IMR-90 (cell line): ENCODE results near the gene IL19. TPM values are rescaled to one million over a fixed set of nuclear protein-coding genes. Genes with fewer than 3 reads are reported as not detected.

Source experiments
- ATAC-seq: fragments of 200-7000 bp; cut with Tn5 transposase; 2 replicates; pipeline ENCODE4 v1.9.1; 2020; ENCODE audit warnings: low read depth, mild to moderate bottlenecking, moderate library complexity
- BruUV-seq: library from RNA; stranded (reverse); fragments of 400-500 nt; replicated peaks from 2 replicates; lab custom pipeline; 2021; lab: Mats Ljungman, UMichigan
- CTCF ChIA-PET: fragments of 300-600 bp; formaldehyde crosslinking; extraction: SDS; loops from one replicate; lab custom pipeline; 2021; ENCODE audit warnings: antibody characterized with exemption; lab: Yijun Ruan, JAX
- POLR2A ChIA-PET: fragments of 300-600 bp; sonication (Branson Sonifier 250); formaldehyde crosslinking; loops from one replicate; lab custom pipeline; 2022; ENCODE audit warnings: antibody characterized with exemption; ENCODE audit not compliant: unreplicated experiment; lab: Charles Lee
- DNase-seq: peaks from one replicate; pipeline ENCODE4 v3.0.0; 2013
- H2AFZ ChIP-seq: replicated peaks from 2 replicates; pipeline ENCODE3; 2013; ENCODE audit warnings: low read length, mild to moderate bottlenecking; ENCODE audit not compliant: poor library complexity
- H2AK5ac ChIP-seq: 2 replicates; pipeline ENCODE4 v1.6.1; 2013; ENCODE audit warnings: low read depth, low read length, inconsistent platforms
- H2AK9ac ChIP-seq: replicated peaks from 2 replicates; pipeline ENCODE3; 2013; ENCODE audit warnings: mild to moderate bottlenecking, low read depth, low read length, moderate library complexity; ENCODE audit not compliant: poor library complexity
- H2BK120ac ChIP-seq: 2 replicates; pipeline ENCODE4 v1.6.1; 2013; ENCODE audit warnings: low read depth, low read length, inconsistent platforms
- H2BK15ac ChIP-seq: 3 replicates; pipeline ENCODE4 v1.6.1; 2013; ENCODE audit warnings: low read depth, low read length, inconsistent platforms
- H2BK20ac ChIP-seq: 2 replicates; pipeline ENCODE4 v1.6.1; 2013; ENCODE audit warnings: low read depth, mild to moderate bottlenecking, inconsistent platforms, low read length, moderate library complexity
- H2BK5ac ChIP-seq: 2 replicates; pipeline ENCODE4 v1.6.1; 2013; ENCODE audit warnings: mild to moderate bottlenecking, low read depth, low read length, inconsistent platforms; ENCODE audit not compliant: poor library complexity, severe bottlenecking
- H3K14ac ChIP-seq: replicated peaks from 2 replicates; pipeline ENCODE4 v1.6.1; 2013; ENCODE audit warnings: low read depth, low read length, inconsistent platforms
- H3K18ac ChIP-seq: 2 replicates; pipeline ENCODE4 v1.6.1; 2013; ENCODE audit warnings: low read depth, low read length, control low read depth
- H3K23ac ChIP-seq: 2 replicates; pipeline ENCODE4 v1.6.1; 2013; ENCODE audit warnings: low read depth, low read length, inconsistent platforms
- H3K27ac ChIP-seq: 2 replicates; pipeline ENCODE4 v1.5.1; 2013; ENCODE audit warnings: mild to moderate bottlenecking, control low read depth, low read length; ENCODE audit not compliant: insufficient read depth
- H3K27me3 ChIP-seq: 2 replicates; pipeline ENCODE4 v1.6.1; 2013; ENCODE audit warnings: low read length; ENCODE audit not compliant: control insufficient read depth, insufficient read depth
- H3K36me3 ChIP-seq: 2 replicates; pipeline ENCODE4 v1.6.1; 2013; ENCODE audit warnings: low read length, mixed read lengths; ENCODE audit not compliant: control insufficient read depth, insufficient read depth
- H3K4ac ChIP-seq: 2 replicates; pipeline ENCODE4 v1.6.1; 2013; ENCODE audit warnings: low read depth, low read length, inconsistent platforms
- H3K4me1 ChIP-seq: 2 replicates; pipeline ENCODE4 v1.6.1; 2013; ENCODE audit warnings: low read length, mixed read lengths; ENCODE audit not compliant: control insufficient read depth, insufficient read depth
- H3K4me2 ChIP-seq: 2 replicates; pipeline ENCODE4 v1.6.1; 2013; ENCODE audit warnings: low read depth, mild to moderate bottlenecking, control low read depth, low read length, moderate library complexity
- H3K4me3 ChIP-seq: 2 replicates; pipeline ENCODE4 v1.5.1; 2013; ENCODE audit warnings: low read depth, mild to moderate bottlenecking, control low read depth, low read length, moderate library complexity; ENCODE audit not compliant: insufficient read depth
- H3K56ac ChIP-seq: 2 replicates; pipeline ENCODE4 v1.6.1; 2013; ENCODE audit warnings: low read length, inconsistent platforms; ENCODE audit not compliant: insufficient read depth; ENCODE audit errors: extremely low read depth
- H3K79me1 ChIP-seq, 2 experiments: 2 replicates each; pipeline ENCODE4 v1.6.1; 2013; ENCODE audit warnings: low read length in 2 of 2, inconsistent platforms in 1 of 2, low read depth in 1 of 2
- H3K9ac ChIP-seq: 2 replicates; pipeline ENCODE4 v1.6.1; 2013; ENCODE audit warnings: low read depth, low read length, control low read depth
- H3K9me1 ChIP-seq: 2 replicates; pipeline ENCODE4 v1.6.1; 2013; ENCODE audit warnings: low read length, inconsistent platforms; ENCODE audit not compliant: insufficient read depth
- H3K9me3 ChIP-seq: 2 replicates; pipeline ENCODE4 v1.6.1; 2013; ENCODE audit warnings: low read length; ENCODE audit not compliant: control insufficient read depth, insufficient read depth
- H4K20me1 ChIP-seq: 2 replicates; pipeline ENCODE4 v1.6.1; 2013; ENCODE audit warnings: low read length, inconsistent platforms; ENCODE audit not compliant: insufficient read depth
- H4K5ac ChIP-seq: 2 replicates; pipeline ENCODE4 v1.6.1; 2013; ENCODE audit warnings: mild to moderate bottlenecking, low read depth, low read length, control low read depth
- H4K8ac ChIP-seq, 2 experiments: 2 replicates each; pipeline ENCODE4 v1.6.1; 2013; ENCODE audit warnings: low read depth in 2 of 2, low read length in 2 of 2, control low read depth in 1 of 2, inconsistent platforms in 1 of 2
- H4K91ac ChIP-seq: 2 replicates; pipeline ENCODE4 v1.6.1; 2013; ENCODE audit warnings: low read depth, low read length, inconsistent platforms; ENCODE audit not compliant: insufficient read depth
- MAZ ChIP-seq: IDR thresholded peaks from 2 replicates; pipeline ENCODE4 v1.6.1; 2012; ENCODE audit warnings: low read depth, mild to moderate bottlenecking, low read length, improper control_type of control experiment, moderate library complexity, borderline replicate concordance
- MXI1 ChIP-seq: IDR thresholded peaks from 2 replicates; pipeline ENCODE4 v1.6.1; 2012; ENCODE audit warnings: low read depth, mild to moderate bottlenecking, low read length, moderate library complexity, borderline replicate concordance
- RCOR1 ChIP-seq: IDR thresholded peaks from 2 replicates; pipeline ENCODE4 v1.6.1; 2012; ENCODE audit warnings: mild to moderate bottlenecking, low read length, improper control_type of control experiment; ENCODE audit not compliant: insufficient replicate concordance
- WGBS, 2 experiments: methylation state at CpG; one replicate each; pipeline versions ENCODE4 v1.1.5 to v1.1.7; 2013; ENCODE audit warnings: missing lambda C conversion rate in 2 of 2; ENCODE audit not compliant: insufficient read length in 1 of 2; ENCODE audit errors: extremely low coverage in 2 of 2; 5-methylcytosine and 5-hydroxymethylcytosine counted together
- dilution Hi-C: fragments of 300-500 bp; cut with HindIII; formaldehyde crosslinking; loops from one replicate; pipeline ENCODE4 v1.14.3; 2018; ENCODE audit warnings: low sequenced_read_pairs; ENCODE audit not compliant: unreplicated experiment
- in situ Hi-C: fragments of 300-500 bp; cut with MboI; formaldehyde crosslinking; loops from 3 replicates; pipeline ENCODE4 v1.14.3; 2019; ENCODE audit warnings: low sequenced_read_pairs, inconsistent platforms, mixed read lengths
- intact Hi-C: fragments of 100-400 bp; cut with micrococcal nuclease; formaldehyde crosslinking; loops from 2 replicates; pipeline ENCODE4 v1.10.0; 2022
- polyA plus RNA-seq, 3 experiments: library from polyadenylated mRNA; depleted of rRNA; stranded (reverse); fragments of >200 nt; gene quantifications; 2 replicates each; pipeline ENCODE4 v1.2.3, GENCODE V29; 2012; ENCODE audit warnings: low replicate concordance in 1 of 3
- total RNA-seq: library from RNA; depleted of rRNA; stranded (reverse); fragments of >200 nt; gene quantifications from 2 replicates; pipeline ENCODE4 v1.2.3, GENCODE V29; 2012
- TF ChIP-seq, protein P1 (sequence below): fragments of 150-350 bp; IDR thresholded peaks from 2 replicates; pipeline ENCODE4 v1.6.1; 2017; ENCODE audit warnings: mild to moderate bottlenecking, antibody characterized with exemption, low read length, low read depth

IL19 gene
- total and polyA plus RNA-seq, 2 of the 4 experiments (the other 2 are of a cell fraction), result not detected

DNA sequence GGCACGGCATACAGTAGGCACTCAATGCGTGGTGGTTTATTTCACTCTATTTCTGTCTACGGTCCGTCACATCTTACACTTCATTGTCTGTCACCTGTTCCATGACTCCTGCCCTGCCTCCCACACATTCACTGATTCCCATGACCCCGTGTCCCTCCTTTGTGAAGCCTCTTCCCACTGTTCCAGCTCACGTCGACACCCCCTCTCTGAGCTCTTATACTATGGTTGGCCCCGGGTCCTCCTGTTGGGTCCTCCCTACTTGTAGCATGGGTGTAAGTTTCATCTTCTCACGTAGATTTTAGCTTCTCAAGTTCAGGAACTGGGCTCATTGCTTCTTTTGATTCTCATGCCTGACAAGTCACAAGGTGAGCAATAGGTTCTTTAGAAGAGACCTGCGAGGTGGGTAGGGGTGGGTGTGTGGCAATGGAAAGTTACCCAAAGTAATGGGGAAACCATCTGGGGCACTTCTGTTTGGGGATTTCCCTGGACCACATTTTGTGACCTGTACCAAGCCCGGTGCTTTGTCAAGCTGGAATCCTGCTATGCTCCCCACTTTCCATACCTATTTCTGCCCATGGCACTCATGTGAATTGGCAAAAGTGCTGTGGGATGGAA, 23.8 kb downstream of the IL19 start:
- Histone ChIP-seq H2BK120ac (no peak overlapping the region), H3K23ac (no peak overlapping the region), H3K27me3 (no peaks in the 10 kb centered on the region), H3K79me1 (no peaks in the 10 kb centered on the region), H3K4me1 (peaks cover 5% of the 10 kb centered on the region), H3K4me2 (no peak overlapping the region), H4K20me1 (no peaks in the 10 kb centered on the region), H3K36me3 (no peaks in the 10 kb centered on the region), H3K9me3 (no peaks in the 10 kb centered on the region), H3K9ac (no peak overlapping the region), H3K14ac (no peak overlapping the region), H3K4me3 (no peak overlapping the region), H3K18ac (no peak overlapping the region), H2BK20ac (peak overlapping the region; percentile 39; the same call in 1 of the 2 replicates), H3K27ac (no peak overlapping the region), H4K5ac (no peak overlapping the region), H2AK5ac (peak overlapping the region; percentile 64), H3K56ac (no peak overlapping the region), H3K9me1 (peaks cover 17% of the 10 kb centered on the region; the same call in 1 of the 2 replicates), H2AK9ac (peak overlapping the region; percentile 30), H2AFZ (no peak overlapping the region), H2BK15ac (peak overlapping the region; percentile 36; the same call in 1 of the 3 replicates), H4K8ac (no peak overlapping the region), H3K4ac (no peak overlapping the region), H4K91ac (no peak overlapping the region; the same call in 1 of the 2 replicates), H2BK5ac (no peak overlapping the region)
- no peak for DNase-seq
- TF ChIP-seq MAZ, result no peak
- TF ChIP-seq, protein P1, sequence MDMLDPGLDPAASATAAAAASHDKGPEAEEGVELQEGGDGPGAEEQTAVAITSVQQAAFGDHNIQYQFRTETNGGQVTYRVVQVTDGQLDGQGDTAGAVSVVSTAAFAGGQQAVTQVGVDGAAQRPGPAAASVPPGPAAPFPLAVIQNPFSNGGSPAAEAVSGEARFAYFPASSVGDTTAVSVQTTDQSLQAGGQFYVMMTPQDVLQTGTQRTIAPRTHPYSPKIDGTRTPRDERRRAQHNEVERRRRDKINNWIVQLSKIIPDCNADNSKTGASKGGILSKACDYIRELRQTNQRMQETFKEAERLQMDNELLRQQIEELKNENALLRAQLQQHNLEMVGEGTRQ, result no peak
- no peak for TF ChIP-seq RCOR1
- TF ChIP-seq MXI1, result no peak
- no peak for ATAC-seq
- WGBS, 2 experiments, result 95% methylated on average over 4 of the region's 11 CpGs; no CpG with 5 or more reads in 1 of the 2 experiments
- intact Hi-C loops, result no loop called here
- ChIA-PET CTCF (interaction anchor here (0.6 kb wide), 1 partner anchor 126 kb away, joined by 3 read pairs; no protein-coding TSS in a partner anchor), POLR2A (no interaction called here)
- BruUV-seq, result no TSS peak
- in situ Hi-C loops, result no loop called here
- dilution Hi-C loops, result no loop called here
